NB4 (cell line): Measurements from ENCODE around the gene TLCD2.

ENCODE experiments used
- DNase-seq: peaks from one replicate; pipeline ENCODE4 v3.0.0; 2010; ENCODE audit warnings: low read depth
- H3K4me3 ChIP-seq: one replicate; pipeline ENCODE4 v1.5.1; 2011; ENCODE audit warnings: mild to moderate bottlenecking, low read depth, low read length, moderate library complexity
- MYC ChIP-seq: IDR thresholded peaks from 2 replicates; pipeline ENCODE4 v1.6.1; 2011; ENCODE audit warnings: low read depth, low read length
- POLR2A ChIP-seq: IDR thresholded peaks from 2 replicates; pipeline ENCODE4 v1.6.1; 2011; ENCODE audit warnings: mild to moderate bottlenecking; ENCODE audit not compliant: insufficient read length; ENCODE audit errors: extremely low read depth
- TF ChIP-seq, protein P1 (sequence below): IDR thresholded peaks from one replicate; pipeline ENCODE4 v1.5.1; 2012; ENCODE audit warnings: low read depth, low read length
- TF ChIP-seq, protein P2 (sequence below): IDR thresholded peaks from 2 replicates; pipeline ENCODE4 v1.6.1; 2011; ENCODE audit warnings: low read depth, low read length

TLCD2 gene, protein sequence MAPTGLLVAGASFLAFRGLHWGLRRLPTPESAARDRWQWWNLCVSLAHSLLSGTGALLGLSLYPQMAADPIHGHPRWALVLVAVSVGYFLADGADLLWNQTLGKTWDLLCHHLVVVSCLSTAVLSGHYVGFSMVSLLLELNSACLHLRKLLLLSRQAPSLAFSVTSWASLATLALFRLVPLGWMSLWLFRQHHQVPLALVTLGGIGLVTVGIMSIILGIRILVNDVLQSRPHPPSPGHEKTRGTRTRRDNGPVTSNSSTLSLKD

DNA sequence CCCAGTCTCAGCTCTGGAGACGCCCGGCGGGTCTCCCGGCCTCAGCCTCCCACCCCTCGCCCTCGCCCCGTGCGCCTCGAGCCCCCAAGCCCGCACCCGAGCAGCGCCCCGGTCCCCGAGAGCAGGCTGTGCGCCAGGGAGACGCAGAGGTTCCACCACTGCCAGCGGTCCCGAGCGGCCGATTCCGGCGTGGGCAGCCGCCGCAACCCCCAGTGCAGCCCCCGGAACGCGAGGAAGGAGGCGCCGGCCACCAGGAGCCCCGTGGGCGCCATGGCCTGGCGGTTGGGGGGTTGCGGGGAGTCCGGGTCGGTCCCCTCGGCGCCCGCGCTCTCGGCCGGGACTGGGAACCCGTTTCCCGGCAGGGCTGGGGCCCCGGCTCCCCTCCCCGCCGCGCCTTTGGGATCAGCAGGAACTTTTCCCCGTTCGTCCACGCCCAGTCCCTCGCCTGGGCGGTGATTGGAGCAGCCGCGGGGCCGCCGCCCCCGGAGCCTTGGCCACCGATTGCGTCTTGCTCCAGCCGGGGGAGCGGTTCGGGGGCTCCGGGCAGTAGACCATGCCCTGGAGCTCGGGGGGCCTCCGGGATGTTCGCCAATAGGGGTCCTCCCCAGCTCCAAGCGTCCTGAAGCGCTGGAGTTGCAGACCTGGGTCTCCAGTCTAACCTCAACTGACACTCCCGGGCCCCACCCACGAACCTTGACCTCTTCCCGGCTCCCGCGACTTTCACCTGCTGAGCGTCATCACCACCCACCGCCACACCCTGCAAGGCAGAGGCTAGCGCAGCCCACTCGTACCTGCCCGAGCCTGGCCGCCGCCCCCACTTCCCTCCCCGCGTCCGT is at the start of gene TLCD2:
TSS of gene TLCD2 (minus strand) at position 407 of the 836 bp plus-strand sequence. CDS start at position 272, 135 bp downstream.
- no peak for DNase-seq
- H3K4me3 ChIP-seq: no peak within 1 kb of the TSS
- TF ChIP-seq, protein P1, sequence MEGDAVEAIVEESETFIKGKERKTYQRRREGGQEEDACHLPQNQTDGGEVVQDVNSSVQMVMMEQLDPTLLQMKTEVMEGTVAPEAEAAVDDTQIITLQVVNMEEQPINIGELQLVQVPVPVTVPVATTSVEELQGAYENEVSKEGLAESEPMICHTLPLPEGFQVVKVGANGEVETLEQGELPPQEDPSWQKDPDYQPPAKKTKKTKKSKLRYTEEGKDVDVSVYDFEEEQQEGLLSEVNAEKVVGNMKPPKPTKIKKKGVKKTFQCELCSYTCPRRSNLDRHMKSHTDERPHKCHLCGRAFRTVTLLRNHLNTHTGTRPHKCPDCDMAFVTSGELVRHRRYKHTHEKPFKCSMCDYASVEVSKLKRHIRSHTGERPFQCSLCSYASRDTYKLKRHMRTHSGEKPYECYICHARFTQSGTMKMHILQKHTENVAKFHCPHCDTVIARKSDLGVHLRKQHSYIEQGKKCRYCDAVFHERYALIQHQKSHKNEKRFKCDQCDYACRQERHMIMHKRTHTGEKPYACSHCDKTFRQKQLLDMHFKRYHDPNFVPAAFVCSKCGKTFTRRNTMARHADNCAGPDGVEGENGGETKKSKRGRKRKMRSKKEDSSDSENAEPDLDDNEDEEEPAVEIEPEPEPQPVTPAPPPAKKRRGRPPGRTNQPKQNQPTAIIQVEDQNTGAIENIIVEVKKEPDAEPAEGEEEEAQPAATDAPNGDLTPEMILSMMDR: no peak
- TF ChIP-seq MYC: no peak
- TF ChIP-seq, protein P2, sequence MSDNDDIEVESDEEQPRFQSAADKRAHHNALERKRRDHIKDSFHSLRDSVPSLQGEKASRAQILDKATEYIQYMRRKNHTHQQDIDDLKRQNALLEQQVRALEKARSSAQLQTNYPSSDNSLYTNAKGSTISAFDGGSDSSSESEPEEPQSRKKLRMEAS: no peak
- no peak for TF ChIP-seq POLR2A

DNA sequence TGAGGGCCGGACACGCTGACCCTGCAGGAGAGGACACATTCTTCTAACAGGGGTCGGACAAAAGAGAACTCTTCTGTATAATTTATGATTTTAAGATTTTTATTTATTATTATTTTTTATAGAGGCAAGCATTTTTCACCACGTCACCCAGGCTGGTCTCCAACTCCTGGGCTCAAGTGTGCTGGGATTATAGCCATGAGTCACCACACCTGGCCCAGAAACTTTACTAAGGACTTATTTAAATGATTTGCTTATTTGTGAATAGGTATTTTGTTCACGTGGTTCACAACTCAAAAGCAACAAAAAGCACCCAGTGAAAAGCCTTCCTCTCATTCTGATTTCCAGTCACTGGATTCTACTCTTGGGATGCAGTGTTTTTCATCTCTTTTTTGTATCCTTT is 49.4 kb upstream of the TLCD2 start:
- TF ChIP-seq POLR2A (no peak), MYC (no peak)
- TF ChIP-seq, protein P1: no peak
- TF ChIP-seq, protein P2: no peak
- no peak for DNase-seq

DNA sequence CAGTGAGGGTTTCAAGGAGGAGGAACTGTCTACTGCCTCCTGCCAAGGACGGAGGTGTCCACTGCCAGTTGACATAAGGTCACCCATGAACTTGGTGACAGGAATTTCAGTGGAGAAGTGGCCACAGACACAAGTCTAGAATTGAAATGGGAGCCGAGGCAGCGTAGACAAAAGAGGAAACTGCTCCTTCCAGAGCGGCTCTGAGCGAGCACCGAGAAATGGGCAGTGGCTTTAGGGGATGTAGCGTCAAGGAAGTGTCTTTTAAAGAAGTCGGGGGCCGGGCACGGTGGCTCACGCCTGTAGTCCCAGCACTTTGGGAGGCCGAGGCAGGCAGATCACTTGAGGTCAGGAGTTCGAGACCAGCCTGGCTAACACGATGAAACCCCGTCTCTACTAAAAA is 48.6 kb upstream of the TLCD2 start:
- DNase-seq: no peak
- TF ChIP-seq, protein P1: no peak
- TF ChIP-seq MYC (no peak), POLR2A (no peak)
- TF ChIP-seq, protein P2: no peak
- no peak overlapping the region for H3K4me3 ChIP-seq

More for the DNA sequence above, 49.4 kb upstream of the TLCD2 start:
- no peak overlapping the region for H3K4me3 ChIP-seq

DNA sequence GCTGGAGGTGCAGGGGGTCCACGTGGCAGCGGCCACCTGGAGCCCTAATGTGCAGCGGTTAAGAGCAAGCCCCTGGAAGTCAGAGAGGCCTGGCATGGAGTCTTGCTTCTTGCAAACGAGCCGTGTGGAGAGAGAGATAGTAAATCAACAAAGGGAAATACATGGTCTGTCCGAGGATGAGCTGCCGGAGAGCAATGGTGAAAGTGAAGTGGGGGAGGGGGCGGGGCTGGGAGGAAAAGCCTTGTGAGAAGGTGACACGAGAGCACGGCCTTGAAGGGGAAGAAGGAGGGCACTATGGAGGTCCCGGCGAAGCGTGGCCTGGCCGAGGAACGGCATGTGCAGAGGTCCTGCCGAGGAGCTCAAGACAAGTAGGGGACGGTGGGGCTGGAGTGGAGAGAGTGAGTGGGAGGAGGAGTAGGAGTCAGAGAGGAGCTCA is 45.7 kb upstream of the TLCD2 start:
- no peak for DNase-seq
- TF ChIP-seq, protein P2: no peak
- TF ChIP-seq MYC (no peak), POLR2A (no peak)
- TF ChIP-seq, protein P1: no peak
- H3K4me3 ChIP-seq: no peak overlapping the region

DNA sequence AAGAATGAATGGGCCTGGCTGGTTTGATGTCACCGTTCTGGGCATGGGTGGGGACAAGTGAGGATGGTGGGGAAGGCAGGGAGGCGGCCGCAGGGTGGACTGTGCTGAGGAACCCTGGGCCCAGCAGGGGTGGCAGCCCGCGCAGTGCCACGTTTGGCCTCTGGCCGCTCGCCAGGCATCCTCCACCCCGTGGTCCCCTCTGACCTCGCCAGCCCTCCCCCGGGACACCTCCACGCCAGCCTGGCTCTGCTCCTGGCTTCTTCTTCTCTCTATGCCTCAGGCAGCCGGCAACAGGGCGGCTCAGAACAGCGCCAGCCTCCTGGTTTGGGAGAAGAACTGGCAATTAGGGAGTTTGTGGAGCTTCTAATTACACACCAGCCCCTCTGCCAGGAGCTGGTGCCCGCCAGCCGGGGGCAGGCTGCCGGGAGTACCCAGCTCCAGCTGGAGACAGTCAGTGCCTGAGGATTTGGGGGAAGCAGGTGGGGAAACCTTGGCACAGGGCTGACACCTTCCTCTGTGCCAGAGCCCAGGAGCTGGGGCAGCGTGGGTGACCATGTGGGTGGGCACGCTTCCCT is 45.2 kb upstream of the TLCD2 start:
- H3K4me3 ChIP-seq: no peak overlapping the region
- TF ChIP-seq MYC (no peak), POLR2A (no peak)
- TF ChIP-seq, protein P1: no peak
- TF ChIP-seq, protein P2: no peak
- no peak for DNase-seq
